Stomach (tissue), 9 donors: ENCODE measurements around the gene LIN7C. TPM values are rescaled to one million over a fixed set of nuclear protein-coding genes. Genes with fewer than 3 reads are reported as not detected.

Source experiments
- DNase-seq, 2 donors: peaks; one replicate each; pipeline versions ENCODE4 v3.0.0 to v3.0.0-alpha.2; 2013 to 2019
- H3K27ac ChIP-seq, 5 donors: fragments of 200-600 bp in 4 of 5; sonication (generic) in 4 of 5; one replicate each; pipeline ENCODE4 v1.5.1; 2013 to 2019; ENCODE audit warnings: mild to moderate bottlenecking in 1 of 5, moderate library complexity in 1 of 5
- H3K27me3 ChIP-seq, 3 donors: fragments of 200-600 bp; sonication (generic); one replicate each; pipeline ENCODE4 v1.5.1; 2017 to 2019; ENCODE audit warnings: mixed run types in 1 of 3
- H3K36me3 ChIP-seq, 4 donors: fragments of 200-600 bp; sonication (generic); 1 replicate in 3 of 4; 2 replicates in 1 of 4; pipeline ENCODE4 v1.5.1; 2016 to 2019
- H3K4me1 ChIP-seq, 4 donors: fragments of 200-600 bp; sonication (generic); one replicate each; pipeline ENCODE4 v1.5.1; 2016 to 2019
- H3K4me3 ChIP-seq, 4 donors: fragments of 200-600 bp; sonication (generic) in 3 of 4; one replicate each; pipeline ENCODE4 v1.5.1; 2016 to 2019; ENCODE audit warnings: mild to moderate bottlenecking in 1 of 4
- H3K9me3 ChIP-seq, 4 donors: fragments of 200-600 bp; sonication (generic); one replicate each; pipeline ENCODE4 v1.5.1; 2016 to 2019
- CTCF ChIP-seq, 7 experiments: fragments of 450-650 bp in 4 of 7; fragments of 200-600 bp in 3 of 7; sonication (generic) in 3 of 7; IDR thresholded peaks; one replicate each; pipeline ENCODE4 v1.5.1; 2016 to 2019; ENCODE audit warnings: antibody characterized with exemption in 7 of 7, control low read depth in 2 of 7, mild to moderate bottlenecking in 1 of 7
- EP300 ChIP-seq: sonication (generic); formaldehyde crosslinking; IDR thresholded peaks from one replicate; pipeline ENCODE4 v1.6.1; 2017; ENCODE audit warnings: antibody characterized with exemption
- POLR2A ChIP-seq, 4 donors: fragments of 450-650 bp; IDR thresholded peaks; one replicate each; pipeline ENCODE4 v1.6.1; 2016; ENCODE audit warnings: antibody characterized with exemption in 4 of 4, control low read depth in 2 of 4, mild to moderate bottlenecking in 1 of 4, moderate library complexity in 1 of 4
- POLR2AphosphoS5 ChIP-seq, 3 donors: sonication (generic); formaldehyde crosslinking; IDR thresholded peaks; one replicate each; pipeline ENCODE4 v1.6.1; 2016; ENCODE audit warnings: antibody characterized with exemption in 3 of 3
- WGBS, 5 donors: extraction: QIAGEN DNeasy Blood & Tissue Kit in 3 of 5; methylation state at CpG; one replicate each; pipeline versions ENCODE4 v1.1.5 to v1.1.7; 2013 to 2018; 5-methylcytosine and 5-hydroxymethylcytosine counted together
- intact Hi-C: fragments of 100-400 bp; cut with DNase I; formaldehyde crosslinking; loops from one replicate; pipeline ENCODE4 v1.15.1; 2023; ENCODE audit warnings: low total_unique reads
- polyA plus RNA-seq, 3 donors: library from polyadenylated mRNA; stranded (reverse); fragments of 200-250 nt; gene quantifications; one replicate each; pipeline ENCODE4 v1.2.3, GENCODE V29; 2013
- total RNA-seq, 5 donors: library from RNA; depleted of rRNA; stranded (reverse); fragments of >200 nt; gene quantifications; one replicate each; pipeline versions ENCODE4 v1.1.0 to v1.2.3, GENCODE V29; 2014 to 2016
- donor health status: healthy with polysubstance abuse.
- donor health status: Bipolar disorder and iron deficiency.
- donor health status: healthy.

LIN7C gene
- total and polyA plus RNA-seq, 8 donors = 7.2 to 106 (median 17.5) TPM

GRCh38 chr11:27456795-27457329, 49.7 kb downstream of the LIN7C start:
- H3K9me3 ChIP-seq = no peaks in the 10 kb centered on the region
- no peak overlapping the region for H3K4me3 ChIP-seq
- TF ChIP-seq POLR2AphosphoS5 (IDR thresholded peaks at IDR 0.05) (no peak), EP300 (no peak), CTCF (IDR thresholded peaks at IDR 0.05) (no peak)
- peaks cover 11 to 65% (median 41%) of the 10 kb centered on the region in 4 donors for H3K4me1 ChIP-seq
- H3K27ac ChIP-seq = peak overlapping the region in 2 of 5 donors; percentile 20 to 24
- H3K36me3 ChIP-seq = no peaks in the 10 kb centered on the region
- DNase-seq = no peak
- H3K27me3 ChIP-seq = no peaks in the 10 kb centered on the region
- intact Hi-C loops = no loop called here

DNA sequence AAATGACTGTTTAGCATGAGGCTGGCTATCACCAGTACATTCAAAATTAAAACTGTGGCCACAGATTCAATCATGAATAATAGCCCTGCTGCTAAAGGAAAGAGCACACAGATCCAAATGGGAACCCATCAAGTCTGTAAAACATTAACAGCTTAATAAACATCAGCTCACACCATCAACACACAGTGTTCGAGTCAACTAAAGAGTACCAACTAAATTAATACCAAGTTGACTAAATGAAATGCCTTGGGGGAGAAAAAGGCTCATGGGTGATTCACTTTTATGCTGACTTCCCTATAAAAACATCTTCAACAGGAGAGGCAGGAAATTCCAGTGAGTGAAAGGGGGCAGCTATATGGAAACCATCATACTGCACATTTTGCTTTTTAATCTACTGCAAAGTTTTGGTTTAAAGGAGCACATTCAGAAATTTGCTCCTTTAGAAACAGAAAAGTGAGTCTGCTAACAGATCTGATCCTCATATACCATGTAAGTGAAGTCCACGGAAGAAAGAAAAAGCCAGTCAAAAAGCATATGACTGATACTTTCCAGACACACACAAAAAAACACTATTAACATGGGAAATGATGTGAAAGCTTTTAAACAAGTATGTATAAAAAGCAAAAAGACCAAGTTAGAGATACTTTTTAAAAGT, 50.3 kb downstream of the LIN7C start:
- Histone ChIP-seq H3K9me3 (no peaks in the 10 kb centered on the region), H3K4me3 (no peak overlapping the region), H3K27me3 (no peaks in the 10 kb centered on the region), H3K36me3 (no peaks in the 10 kb centered on the region), H3K27ac (peak overlapping the region in 2 of 5 donors; percentile 20 to 24), H3K4me1 (peaks cover 11 to 69% (median 44%) of the 10 kb centered on the region in 4 donors)
- intact Hi-C loops = no loop called here
- peak in 1 of 2 donors; percentile 50 for DNase-seq
- 30 to 43% (median 33%) methylated on average over 2 of the region's 2 CpGs for WGBS, 5 donors
- no peak for TF ChIP-seq EP300
- no peak for TF ChIP-seq POLR2A (IDR thresholded peaks at IDR 0.05)
- TF ChIP-seq CTCF (IDR thresholded peaks at IDR 0.05) = no peak
- no peak for TF ChIP-seq POLR2AphosphoS5 (IDR thresholded peaks at IDR 0.05)

- 82 to 91% (median 87%) methylated on average over 4 of the region's 4 CpGs for WGBS, 5 donors
- Histone ChIP-seq H3K36me3 (no peaks in the 10 kb centered on the region), H3K27me3 (no peaks in the 10 kb centered on the region), H3K4me1 (peaks cover 11 to 66% (median 47%) of the 10 kb centered on the region in 4 donors), H3K4me3 (no peak overlapping the region), H3K27ac (peak overlapping the region in 2 of 5 donors; percentile 20 to 24), H3K9me3 (no peaks in the 10 kb centered on the region)
- no peak for DNase-seq
- TF ChIP-seq POLR2A (IDR thresholded peaks at IDR 0.05) = no peak
- TF ChIP-seq CTCF (IDR thresholded peaks at IDR 0.05) = no peak
- no peak for TF ChIP-seq POLR2AphosphoS5 (IDR thresholded peaks at IDR 0.05)
- TF ChIP-seq EP300 = no peak
- intact Hi-C loops = no loop called here
Observed at GRCh38 chr11:27455667-27456066, 50.9 kb downstream of the LIN7C start.

DNA sequence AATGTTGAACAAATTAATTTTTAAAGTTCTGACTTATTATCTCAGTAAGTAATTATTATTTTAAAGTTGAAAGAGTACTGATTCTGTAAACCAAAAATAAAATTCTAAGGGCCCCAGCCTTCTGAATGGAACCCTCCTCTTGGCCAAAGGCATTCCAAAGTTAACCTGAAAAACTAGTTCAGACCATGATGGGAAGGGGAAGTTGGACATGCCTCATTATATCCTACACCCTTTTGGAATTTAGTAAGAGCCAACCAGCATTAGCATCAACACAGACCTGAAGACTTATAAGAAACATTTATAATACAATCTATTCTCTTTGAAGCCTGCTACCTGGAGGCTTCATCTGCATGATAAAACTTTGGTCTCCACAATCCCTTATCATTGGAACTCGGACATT, 52.9 kb downstream of the LIN7C start:
- no peaks in the 10 kb centered on the region for H3K36me3 ChIP-seq
- H3K4me1 ChIP-seq = peaks cover 11 to 67% (median 46%) of the 10 kb centered on the region in 4 donors
- DNase-seq = no peak
- no peak overlapping the region for H3K4me3 ChIP-seq
- TF ChIP-seq EP300 = no peak
- no peak for TF ChIP-seq POLR2AphosphoS5 (IDR thresholded peaks at IDR 0.05)
- no peaks in the 10 kb centered on the region for H3K9me3 ChIP-seq
- 26 to 64% (median 35%) methylated on average over 1 of the region's 1 CpG for WGBS, 5 donors
- no peaks in the 10 kb centered on the region for H3K27me3 ChIP-seq
- H3K27ac ChIP-seq = no peak overlapping the region
- intact Hi-C loops = no loop called here

GRCh38 chr11:27452147-27452546, 54.4 kb downstream of the LIN7C start:
- Histone ChIP-seq H3K27me3 (no peaks in the 10 kb centered on the region), H3K4me1 (peaks cover 9 to 60% (median 40%) of the 10 kb centered on the region in 4 donors), H3K9me3 (no peaks in the 10 kb centered on the region), H3K27ac (peak overlapping the region in 2 of 5 donors; percentile 3 to 8), H3K36me3 (no peaks in the 10 kb centered on the region), H3K4me3 (no peak overlapping the region)
- 85 to 91% (median 89%) methylated on average over 3 of the region's 3 CpGs for WGBS, 5 donors
- no peak for DNase-seq
- TF ChIP-seq CTCF (IDR thresholded peaks at IDR 0.05) (no peak), POLR2A (IDR thresholded peaks at IDR 0.05) (no peak), EP300 (no peak), POLR2AphosphoS5 (IDR thresholded peaks at IDR 0.05) (no peak)
- intact Hi-C loops = no loop called here
